ENCODE data around the gene SMIM23.

Gene SMIM23

GRCh38 chr5:171757853-171758535, 27.6 kb upstream of the SMIM23 start:
- no peak for TF ChIP-seq CTCF (IDR thresholded peaks at IDR 0.05)
- no peaks in the 10 kb centered on the region for H3K4me1 ChIP-seq
- H3K27me3 ChIP-seq (ENCODE audit: control insufficient read depth, insufficient read depth, low read length) = no peaks in the 10 kb centered on the region
- no peaks in the 10 kb centered on the region for H3K79me2 ChIP-seq
- H3K9me3 ChIP-seq (ENCODE audit: control insufficient read depth, low read length) = no peaks in the 10 kb centered on the region
- H3K4me3 ChIP-seq (ENCODE audit: low read depth, low read length) = no peak overlapping the region
- no peaks in the 10 kb centered on the region for H3K36me3 ChIP-seq (ENCODE audit: control insufficient read depth, insufficient read depth, low read length)
- H2AFZ ChIP-seq = no peak overlapping the region
- no peak overlapping the region for H3K9ac ChIP-seq
- no peak overlapping the region for H3K4me2 ChIP-seq (ENCODE audit: low read length)
- no peak overlapping the region for H3K27ac ChIP-seq

GRCh38 chr5:171759777-171760176, 25.8 kb upstream of the SMIM23 start:
- no peaks in the 10 kb centered on the region for H3K9me3 ChIP-seq (ENCODE audit: control insufficient read depth, low read length)
- TF ChIP-seq CTCF (IDR thresholded peaks at IDR 0.05) = no peak

GRCh38 chr5:171762021-171762608, 23.5 kb upstream of the SMIM23 start:
- no peak overlapping the region for H3K27ac ChIP-seq
- H3K4me1 ChIP-seq = no peaks in the 10 kb centered on the region
- H3K4me3 ChIP-seq (ENCODE audit: low read depth, low read length) = no peak overlapping the region
- H3K36me3 ChIP-seq (ENCODE audit: control insufficient read depth, insufficient read depth, low read length) = no peaks in the 10 kb centered on the region
- H3K27me3 ChIP-seq (ENCODE audit: control insufficient read depth, insufficient read depth, low read length) = no peaks in the 10 kb centered on the region
- no peak overlapping the region for H3K4me2 ChIP-seq (ENCODE audit: low read length)
- H2AFZ ChIP-seq = no peak overlapping the region
- no peaks in the 10 kb centered on the region for H3K79me2 ChIP-seq
- no peak for TF ChIP-seq CTCF (IDR thresholded peaks at IDR 0.05)
- no peak overlapping the region for H3K9ac ChIP-seq
- no peaks in the 10 kb centered on the region for H3K9me3 ChIP-seq (ENCODE audit: control insufficient read depth, low read length)

More at GRCh38 chr5:171759777-171760176, 25.8 kb upstream of the SMIM23 start:
- Histone ChIP-seq H2AFZ (no peak overlapping the region), H3K4me3 (ENCODE audit: low read depth, low read length) (no peak overlapping the region), H3K4me1 (no peaks in the 10 kb centered on the region), H3K79me2 (no peaks in the 10 kb centered on the region), H3K4me2 (ENCODE audit: low read length) (no peak overlapping the region), H3K9ac (no peak overlapping the region), H3K27me3 (ENCODE audit: control insufficient read depth, insufficient read depth, low read length) (no peaks in the 10 kb centered on the region), H3K36me3 (ENCODE audit: control insufficient read depth, insufficient read depth, low read length) (no peaks in the 10 kb centered on the region), H3K27ac (no peak overlapping the region)

GRCh38 chr5:171762903-171763302, 22.7 kb upstream of the SMIM23 start:
- H2AFZ ChIP-seq = no peak overlapping the region
- H3K79me2 ChIP-seq = no peaks in the 10 kb centered on the region
- H3K9ac ChIP-seq = no peak overlapping the region
- no peak for TF ChIP-seq CTCF (IDR thresholded peaks at IDR 0.05)
- no peak overlapping the region for H3K4me2 ChIP-seq (ENCODE audit: low read length)
- H3K27ac ChIP-seq = no peak overlapping the region
- H3K4me3 ChIP-seq (ENCODE audit: low read depth, low read length) = no peak overlapping the region
- no peaks in the 10 kb centered on the region for H3K9me3 ChIP-seq (ENCODE audit: control insufficient read depth, low read length)
- H3K4me1 ChIP-seq = no peaks in the 10 kb centered on the region
- no peaks in the 10 kb centered on the region for H3K27me3 ChIP-seq (ENCODE audit: control insufficient read depth, insufficient read depth, low read length)
- H3K36me3 ChIP-seq (ENCODE audit: control insufficient read depth, insufficient read depth, low read length) = no peaks in the 10 kb centered on the region

- Histone ChIP-seq H3K4me2 (ENCODE audit: low read length) (no peak overlapping the region), H3K4me3 (ENCODE audit: low read depth, low read length) (no peak overlapping the region), H3K9me3 (ENCODE audit: control insufficient read depth, low read length) (no peaks in the 10 kb centered on the region), H3K79me2 (no peaks in the 10 kb centered on the region), H3K27ac (no peak overlapping the region), H3K4me1 (no peaks in the 10 kb centered on the region), H2AFZ (no peak overlapping the region), H3K36me3 (ENCODE audit: control insufficient read depth, insufficient read depth, low read length) (no peaks in the 10 kb centered on the region), H3K9ac (no peak overlapping the region), H3K27me3 (ENCODE audit: control insufficient read depth, insufficient read depth, low read length) (no peaks in the 10 kb centered on the region)
- TF ChIP-seq CTCF (IDR thresholded peaks at IDR 0.05) = no peak
Measured at GRCh38 chr5:171764265-171764664, 21.4 kb upstream of the SMIM23 start.

All from parathyroid adenoma (tissue), 2 donors.